ENCODE results near the gene TRHDE. TPM values are rescaled to one million over a fixed set of nuclear protein-coding genes. Genes with fewer than 3 reads are reported as not detected.

Gene TRHDE
- total and polyA plus RNA-seq, 9 of the 15 experiments (the other 6 are each of a cell fraction or from before 2014, with no cell fraction given) = 0.03 to 0.29 (median 0.09) TPM

DNA sequence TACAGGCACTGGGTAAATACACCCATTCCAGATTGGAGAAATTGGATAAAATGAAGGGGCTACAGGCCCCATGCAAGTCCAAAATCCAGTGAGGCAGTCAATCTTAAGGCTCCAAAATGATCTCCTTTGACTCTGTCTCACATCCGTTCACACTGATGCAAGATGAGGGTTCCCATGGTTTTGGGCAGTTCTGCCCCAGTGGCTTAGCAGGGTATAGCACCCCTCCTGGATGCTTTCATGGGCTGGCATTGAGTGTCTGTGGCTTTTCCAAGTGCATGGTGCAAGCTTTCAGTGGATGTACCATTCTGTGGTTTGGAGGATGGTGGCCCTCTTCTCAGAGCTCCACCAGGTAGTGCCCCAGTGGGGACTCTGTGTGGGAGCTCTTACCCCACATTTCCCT, 427.2 kb downstream of the TRHDE start:
- Histone ChIP-seq H3K27ac (ENCODE audit: extremely low read depth, low read depth, low read length) (no peak overlapping the region), H3K4me3 (no peak overlapping the region), H4K20me1 (replicated peaks; ENCODE audit: control insufficient read depth, insufficient read depth, low read length) (no peaks in the 10 kb centered on the region), H3K36me3 (ENCODE audit: control insufficient read depth, insufficient read depth, low read length) (no peaks in the 10 kb centered on the region), H2AFZ (ENCODE audit: low read depth, low read length) (no peak overlapping the region), H3K27me3 (ENCODE audit: control insufficient read depth in 2 of 2, insufficient read depth in 2 of 2, low read length in 2 of 2) (no peaks in the 10 kb centered on the region), H3K4me2 (ENCODE audit: insufficient read depth, low read length) (no peak overlapping the region), H3K4me1 (replicated peaks in 1 of 2; ENCODE audit: control insufficient read depth in 2 of 2, insufficient read depth in 2 of 2, low read length in 2 of 2) (no peaks in the 10 kb centered on the region), H3K79me2 (ENCODE audit: control insufficient read depth, insufficient read depth, low read length) (no peaks in the 10 kb centered on the region), H3K9ac (ENCODE audit: insufficient read depth in 1 of 2, low read depth in 2 of 2, low read length in 2 of 2) (no peak overlapping the region), H3K9me1 (ENCODE audit: control insufficient read depth, insufficient read depth, low read length) (no peaks in the 10 kb centered on the region), H3K9me3 (replicated peaks; ENCODE audit: control insufficient read depth, insufficient read depth, low read depth, low read length) (no peaks in the 10 kb centered on the region)
- ChIA-PET POLR2A (no interaction called here), CTCF (ENCODE audit: low intra/inter-chr PET ratio) (no interaction called here)
- no peak for FAIRE-seq
- BruUV-seq (replicated peaks) = no TSS peak
- ATAC-seq = no peak
- WGBS (ENCODE audit: insufficient coverage, low coverage, missing lambda C conversion rate) = 8% methylated on average over 1 of the region's 1 CpG
- in situ Hi-C loops (cut with MboI) (no loop called here), intact Hi-C loops (cut with micrococcal nuclease) (no loop called here)
- TF ChIP-seq KLF6 (CRISPR knock-in tag; IDR thresholded peaks at IDR 0.05; ENCODE audit: borderline replicate concordance) (no peak), FOXK1 (CRISPR knock-in tag; IDR thresholded peaks at IDR 0.05; ENCODE audit: borderline replicate concordance) (no peak), ZBTB43 (CRISPR knock-in tag; IDR thresholded peaks at IDR 0.05) (no peak), ATF1 (CRISPR knock-in tag; IDR thresholded peaks at IDR 0.05) (no peak), ATF1 (tag; IDR thresholded peaks at IDR 0.05) (no peak), ZNF445 (CRISPR knock-in tag; IDR thresholded peaks at IDR 0.05; ENCODE audit: low read depth) (no peak), ETS2 (tag; IDR thresholded peaks at IDR 0.05; ENCODE audit: borderline replicate concordance, poor library complexity, severe bottlenecking) (no peak), ARNT (IDR thresholded peaks at IDR 0.05) (no peak), E2F4 (CRISPR knock-in tag; IDR thresholded peaks at IDR 0.05; ENCODE audit: low read depth) (no peak), NKRF (IDR thresholded peaks at IDR 0.05; ENCODE audit: borderline replicate concordance) (no peak), EWSR1 (IDR thresholded peaks at IDR 0.05; ENCODE audit: borderline replicate concordance, low read depth, partially characterized antibody) (no peak), ZNF232 (CRISPR knock-in tag; IDR thresholded peaks at IDR 0.05) (no peak), FOXA1 (IDR thresholded peaks at IDR 0.05; ENCODE audit: borderline replicate concordance) (no peak), U2AF1 (optimal IDR thresholded peaks at IDR 0.05; ENCODE audit: low read depth, low read length) (no peak)
- TF ChIP-seq, protein P1, sequence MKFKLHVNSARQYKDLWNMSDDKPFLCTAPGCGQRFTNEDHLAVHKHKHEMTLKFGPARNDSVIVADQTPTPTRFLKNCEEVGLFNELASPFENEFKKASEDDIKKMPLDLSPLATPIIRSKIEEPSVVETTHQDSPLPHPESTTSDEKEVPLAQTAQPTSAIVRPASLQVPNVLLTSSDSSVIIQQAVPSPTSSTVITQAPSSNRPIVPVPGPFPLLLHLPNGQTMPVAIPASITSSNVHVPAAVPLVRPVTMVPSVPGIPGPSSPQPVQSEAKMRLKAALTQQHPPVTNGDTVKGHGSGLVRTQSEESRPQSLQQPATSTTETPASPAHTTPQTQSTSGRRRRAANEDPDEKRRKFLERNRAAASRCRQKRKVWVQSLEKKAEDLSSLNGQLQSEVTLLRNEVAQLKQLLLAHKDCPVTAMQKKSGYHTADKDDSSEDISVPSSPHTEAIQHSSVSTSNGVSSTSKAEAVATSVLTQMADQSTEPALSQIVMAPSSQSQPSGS (CRISPR knock-in tag; IDR thresholded peaks at IDR 0.05) = no peak
- TF ChIP-seq, protein P2, sequence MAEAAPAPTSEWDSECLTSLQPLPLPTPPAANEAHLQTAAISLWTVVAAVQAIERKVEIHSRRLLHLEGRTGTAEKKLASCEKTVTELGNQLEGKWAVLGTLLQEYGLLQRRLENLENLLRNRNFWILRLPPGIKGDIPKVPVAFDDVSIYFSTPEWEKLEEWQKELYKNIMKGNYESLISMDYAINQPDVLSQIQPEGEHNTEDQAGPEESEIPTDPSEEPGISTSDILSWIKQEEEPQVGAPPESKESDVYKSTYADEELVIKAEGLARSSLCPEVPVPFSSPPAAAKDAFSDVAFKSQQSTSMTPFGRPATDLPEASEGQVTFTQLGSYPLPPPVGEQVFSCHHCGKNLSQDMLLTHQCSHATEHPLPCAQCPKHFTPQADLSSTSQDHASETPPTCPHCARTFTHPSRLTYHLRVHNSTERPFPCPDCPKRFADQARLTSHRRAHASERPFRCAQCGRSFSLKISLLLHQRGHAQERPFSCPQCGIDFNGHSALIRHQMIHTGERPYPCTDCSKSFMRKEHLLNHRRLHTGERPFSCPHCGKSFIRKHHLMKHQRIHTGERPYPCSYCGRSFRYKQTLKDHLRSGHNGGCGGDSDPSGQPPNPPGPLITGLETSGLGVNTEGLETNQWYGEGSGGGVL (CRISPR knock-in tag; IDR thresholded peaks at IDR 0.05) = no peak
- no peak for DNase-seq (ENCODE audit: extremely low read depth in 1 of 4, low spot score in 3 of 4)
